Measurements from ENCODE around the gene EMC1.
"Not testable (repeated sequence)": the region's sequence is repeated elsewhere in the genome, so short reads cannot be mapped to it uniquely, and the experiment has no call there.

Gene EMC1

GRCh38 chr1:19187852-19188251 is 63.5 kb downstream of the EMC1 start:
- H3K4me3 ChIP-seq (ENCODE audit: low read depth, low read length), result no peak overlapping the region
- no peaks in the 10 kb centered on the region for H3K4me1 ChIP-seq (ENCODE audit: control insufficient read depth, insufficient read depth, low read length, unreplicated experiment)
- H3K27ac ChIP-seq (ENCODE audit: low read depth, low read length), result no peak overlapping the region
- peaks cover 70% of the 10 kb centered on the region for H3K36me3 ChIP-seq (ENCODE audit: insufficient read depth, low read length)
- H2AFZ ChIP-seq (ENCODE audit: low read length, unreplicated experiment), result no peak overlapping the region
- no peaks in the 10 kb centered on the region for H3K27me3 ChIP-seq (ENCODE audit: insufficient read depth, low read length)
- peaks cover 32% of the 10 kb centered on the region for H3K79me2 ChIP-seq (ENCODE audit: control insufficient read depth, insufficient read depth, low read length, unreplicated experiment)

DNA sequence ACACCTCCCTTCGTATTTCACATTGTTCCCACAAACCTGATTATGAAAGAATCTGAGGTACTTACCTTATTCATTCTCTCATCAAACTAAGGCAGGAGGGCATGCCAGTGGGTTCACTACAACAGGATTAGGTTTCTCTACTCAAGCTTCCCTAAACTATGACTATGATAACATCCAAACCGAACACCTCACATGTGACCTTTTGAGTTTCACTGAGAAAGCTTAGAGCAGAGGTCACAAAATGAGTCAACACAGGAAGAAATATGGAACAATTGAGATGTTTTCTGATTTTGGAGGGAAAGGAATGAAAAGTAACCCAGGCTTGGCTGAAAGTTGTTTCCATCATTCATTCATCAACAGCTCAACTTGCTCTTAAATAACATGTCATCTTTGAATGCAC is 65.3 kb downstream of the EMC1 start:
- peaks cover 66% of the 10 kb centered on the region for H3K36me3 ChIP-seq (ENCODE audit: insufficient read depth, low read length)
- H3K27ac ChIP-seq (ENCODE audit: low read depth, low read length), result no peak overlapping the region
- H3K79me2 ChIP-seq (ENCODE audit: control insufficient read depth, insufficient read depth, low read length, unreplicated experiment), result peaks cover 25% of the 10 kb centered on the region
- H3K4me1 ChIP-seq (ENCODE audit: control insufficient read depth, insufficient read depth, low read length, unreplicated experiment), result no peaks in the 10 kb centered on the region
- H3K27me3 ChIP-seq (ENCODE audit: insufficient read depth, low read length), result no peaks in the 10 kb centered on the region
- H2AFZ ChIP-seq (ENCODE audit: low read length, unreplicated experiment), result no peak overlapping the region
- H3K4me3 ChIP-seq (ENCODE audit: low read depth, low read length), result no peak overlapping the region

- Histone ChIP-seq H3K79me2 (ENCODE audit: control insufficient read depth, insufficient read depth, low read length, unreplicated experiment) (no peaks in the 10 kb centered on the region), H3K36me3 (ENCODE audit: insufficient read depth, low read length) (peaks cover 66% of the 10 kb centered on the region), H2AFZ (ENCODE audit: low read length, unreplicated experiment) (no peak overlapping the region), H3K27ac (ENCODE audit: low read depth, low read length) (no peak overlapping the region), H3K27me3 (ENCODE audit: insufficient read depth, low read length) (no peaks in the 10 kb centered on the region), H3K4me3 (ENCODE audit: low read depth, low read length) (no peak overlapping the region), H3K4me1 (ENCODE audit: control insufficient read depth, insufficient read depth, low read length, unreplicated experiment) (no peaks in the 10 kb centered on the region)
These were observed 69.1 kb downstream of the EMC1 start for GRCh38 chr1:19182223-19182622.

DNA sequence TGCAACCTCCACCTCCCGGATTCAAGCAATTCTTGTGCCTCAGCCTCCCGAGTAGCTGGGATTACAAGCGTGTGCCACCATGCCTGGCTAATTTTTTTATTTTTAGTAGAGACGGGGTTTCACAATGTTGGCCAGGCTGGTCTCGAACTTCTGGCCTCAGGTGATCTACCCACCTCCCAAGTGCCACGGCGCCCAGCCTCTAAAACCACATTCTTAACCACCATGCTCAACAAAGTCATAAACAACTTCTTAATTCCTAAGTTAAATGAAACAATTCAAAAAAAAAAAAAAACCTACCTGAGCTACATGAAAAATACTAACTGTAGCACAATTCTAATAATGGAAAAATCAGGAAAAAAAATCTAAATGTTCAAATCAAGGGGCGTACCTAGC is 71.1 kb downstream of the EMC1 start:
- not testable (repeated sequence) for H3K27me3 ChIP-seq (ENCODE audit: insufficient read depth, low read length); H3K27ac ChIP-seq (ENCODE audit: low read depth, low read length); H2AFZ ChIP-seq (ENCODE audit: low read length, unreplicated experiment); H3K4me3 ChIP-seq (ENCODE audit: low read depth, low read length); H3K79me2 ChIP-seq (ENCODE audit: control insufficient read depth, insufficient read depth, low read length, unreplicated experiment); H3K4me1 ChIP-seq (ENCODE audit: control insufficient read depth, insufficient read depth, low read length, unreplicated experiment)
- peaks cover 61% of the 10 kb centered on the region for H3K36me3 ChIP-seq (ENCODE audit: insufficient read depth, low read length)

GRCh38 chr1:19179597-19180264 is 71.6 kb downstream of the EMC1 start:
- no peak overlapping the region for H2AFZ ChIP-seq (ENCODE audit: low read length, unreplicated experiment)
- no peaks in the 10 kb centered on the region for H3K4me1 ChIP-seq (ENCODE audit: control insufficient read depth, insufficient read depth, low read length, unreplicated experiment)
- H3K36me3 ChIP-seq (ENCODE audit: insufficient read depth, low read length), result peaks cover 56% of the 10 kb centered on the region
- H3K4me3 ChIP-seq (ENCODE audit: low read depth, low read length), result no peak overlapping the region
- H3K27ac ChIP-seq (ENCODE audit: low read depth, low read length), result no peak overlapping the region
- peaks cover 2% of the 10 kb centered on the region for H3K79me2 ChIP-seq (ENCODE audit: control insufficient read depth, insufficient read depth, low read length, unreplicated experiment)
- H3K27me3 ChIP-seq (ENCODE audit: insufficient read depth, low read length), result no peaks in the 10 kb centered on the region

DNA sequence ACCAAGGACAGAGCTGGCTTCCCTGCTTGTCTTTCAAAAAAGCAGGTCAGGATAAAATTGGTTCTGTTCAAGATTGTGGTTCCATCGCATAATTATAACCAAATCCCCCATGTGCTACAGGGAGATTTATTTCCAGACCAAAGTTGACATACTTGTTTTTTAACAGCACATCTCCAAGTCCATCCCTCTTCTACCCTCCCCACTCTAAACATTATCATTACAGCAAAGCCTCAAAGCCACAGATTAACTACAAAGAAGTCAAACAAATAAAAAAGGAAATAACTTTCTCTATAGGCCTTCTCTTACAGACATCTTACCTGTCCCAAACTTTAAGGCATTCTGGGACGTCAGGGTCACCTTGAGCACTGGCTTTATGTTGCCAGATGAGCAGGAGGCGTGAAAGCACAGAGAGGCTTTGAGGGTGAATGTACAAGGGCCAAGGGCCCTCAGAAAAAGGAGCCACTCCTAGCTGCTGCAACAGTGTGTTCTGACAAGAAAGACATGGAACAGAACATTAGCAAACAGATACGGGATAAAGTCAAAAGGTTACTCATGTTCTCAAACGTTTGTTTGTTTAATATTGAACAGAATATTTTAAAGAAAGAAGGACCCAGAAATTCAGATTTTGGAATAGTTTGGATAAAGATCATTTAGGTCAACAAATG is 72.5 kb downstream of the EMC1 start:
- H3K36me3 ChIP-seq (ENCODE audit: insufficient read depth, low read length), result peaks cover 58% of the 10 kb centered on the region
- peaks cover 2% of the 10 kb centered on the region for H3K79me2 ChIP-seq (ENCODE audit: control insufficient read depth, insufficient read depth, low read length, unreplicated experiment)
- H2AFZ ChIP-seq (ENCODE audit: low read length, unreplicated experiment), result no peak overlapping the region
- no peaks in the 10 kb centered on the region for H3K4me1 ChIP-seq (ENCODE audit: control insufficient read depth, insufficient read depth, low read length, unreplicated experiment)
- H3K4me3 ChIP-seq (ENCODE audit: low read depth, low read length), result no peak overlapping the region
- H3K27me3 ChIP-seq (ENCODE audit: insufficient read depth, low read length), result no peaks in the 10 kb centered on the region
- H3K27ac ChIP-seq (ENCODE audit: low read depth, low read length), result no peak overlapping the region

GRCh38 chr1:19177811-19178210 is 73.5 kb downstream of the EMC1 start:
- no peaks in the 10 kb centered on the region for H3K27me3 ChIP-seq (ENCODE audit: insufficient read depth, low read length)
- H3K4me1 ChIP-seq (ENCODE audit: control insufficient read depth, insufficient read depth, low read length, unreplicated experiment), result no peaks in the 10 kb centered on the region
- H2AFZ ChIP-seq (ENCODE audit: low read length, unreplicated experiment), result no peak overlapping the region
- H3K4me3 ChIP-seq (ENCODE audit: low read depth, low read length), result no peak overlapping the region
- H3K27ac ChIP-seq (ENCODE audit: low read depth, low read length), result no peak overlapping the region
- H3K36me3 ChIP-seq (ENCODE audit: insufficient read depth, low read length), result peaks cover 51% of the 10 kb centered on the region
- peaks cover 2% of the 10 kb centered on the region for H3K79me2 ChIP-seq (ENCODE audit: control insufficient read depth, insufficient read depth, low read length, unreplicated experiment)

DNA sequence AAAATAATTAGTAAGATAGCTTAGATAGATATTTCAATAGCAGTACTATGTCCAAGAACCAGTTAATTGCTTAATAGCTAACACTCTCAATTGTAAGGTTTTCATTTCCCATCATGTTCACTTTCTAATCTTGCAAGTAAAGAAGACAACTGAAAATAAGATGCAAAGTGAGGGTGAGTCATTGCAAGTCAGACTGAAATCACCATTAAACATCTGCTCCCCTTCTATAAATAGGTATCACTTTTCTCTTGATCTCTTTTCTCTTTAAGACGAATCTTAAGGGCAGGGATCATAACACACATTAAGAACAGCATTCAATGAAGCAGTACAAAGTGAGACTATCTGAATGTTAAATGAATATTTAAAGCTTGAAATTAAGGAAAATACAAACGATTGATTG is 81.7 kb downstream of the EMC1 start:
- Histone ChIP-seq H3K27me3 (ENCODE audit: insufficient read depth, low read length) (no peaks in the 10 kb centered on the region), H3K4me3 (ENCODE audit: low read depth, low read length) (no peak overlapping the region), H3K36me3 (ENCODE audit: insufficient read depth, low read length) (peaks cover 70% of the 10 kb centered on the region), H3K27ac (ENCODE audit: low read depth, low read length) (no peak overlapping the region), H3K4me1 (ENCODE audit: control insufficient read depth, insufficient read depth, low read length, unreplicated experiment) (peaks cover 19% of the 10 kb centered on the region), H3K79me2 (ENCODE audit: control insufficient read depth, insufficient read depth, low read length, unreplicated experiment) (no peaks in the 10 kb centered on the region), H2AFZ (ENCODE audit: low read length, unreplicated experiment) (no peak overlapping the region)

- Histone ChIP-seq H3K36me3 (ENCODE audit: insufficient read depth, low read length) (peaks cover 81% of the 10 kb centered on the region), H3K4me1 (ENCODE audit: control insufficient read depth, insufficient read depth, low read length, unreplicated experiment) (peaks cover 34% of the 10 kb centered on the region), H3K27ac (ENCODE audit: low read depth, low read length) (no peak overlapping the region), H3K27me3 (ENCODE audit: insufficient read depth, low read length) (no peaks in the 10 kb centered on the region), H2AFZ (ENCODE audit: low read length, unreplicated experiment) (no peak overlapping the region), H3K79me2 (ENCODE audit: control insufficient read depth, insufficient read depth, low read length, unreplicated experiment) (peaks cover 6% of the 10 kb centered on the region), H3K4me3 (ENCODE audit: low read depth, low read length) (no peak overlapping the region)
These were observed 84.2 kb downstream of the EMC1 start for GRCh38 chr1:19167140-19167539.

GRCh38 chr1:19166066-19166465 is 85.3 kb downstream of the EMC1 start:
- Histone ChIP-seq H3K27ac (ENCODE audit: low read depth, low read length) (no peak overlapping the region), H3K27me3 (ENCODE audit: insufficient read depth, low read length) (no peaks in the 10 kb centered on the region), H3K4me1 (ENCODE audit: control insufficient read depth, insufficient read depth, low read length, unreplicated experiment) (peaks cover 34% of the 10 kb centered on the region), H3K36me3 (ENCODE audit: insufficient read depth, low read length) (peaks cover 84% of the 10 kb centered on the region), H3K79me2 (ENCODE audit: control insufficient read depth, insufficient read depth, low read length, unreplicated experiment) (peaks cover 6% of the 10 kb centered on the region), H2AFZ (ENCODE audit: low read length, unreplicated experiment) (no peak overlapping the region), H3K4me3 (ENCODE audit: low read depth, low read length) (no peak overlapping the region)

Data from ACC112 (cell line).